ENCODE measurements around the gene CDS2.

- TF ChIP-seq CTCF (IDR thresholded peaks at IDR 0.05; ENCODE audit: low read length) (no peak), EZH2 (IDR thresholded peaks at IDR 0.05; ENCODE audit: borderline replicate concordance, low read length) (no peak)
These were observed 44.4 kb downstream of the CDS2 start for GRCh38 chr20:5171064-5171789.

All from OCI-LY1 (cell line).